ENCODE data around the gene TBX21.

- no peak for TF ChIP-seq POLR2A (IDR thresholded peaks at IDR 0.05; ENCODE audit: low read depth, low read length)
- no peak for TF ChIP-seq TAF1 (IDR thresholded peaks at IDR 0.05; ENCODE audit: low read depth, low read length)
Observed at GRCh38 chr17:47707884-47708283, 25.2 kb upstream of the TBX21 start.
